ENCODE data around the gene BMP8A.
"Not testable (repeated sequence)": the region's sequence is repeated elsewhere in the genome, so short reads cannot be mapped to it uniquely, and the experiment has no call there.

BMP8A gene

GRCh38 chr1:39491146-39491921, at the start of gene BMP8A:
BMP8A (plus strand) TSS chr1:39491636; CDS start chr1:39491992, 356 bp downstream.
- DNase-seq = peak; percentile 78

GRCh38 chr1:39441797-39442196, 49.6 kb upstream of the BMP8A start:
- no peak for DNase-seq

- no peak for DNase-seq
Measured at GRCh38 chr1:39445573-39445972, 45.9 kb upstream of the BMP8A start.

- DNase-seq = no peak
Measured at GRCh38 chr1:39446986-39447567, 44.4 kb upstream of the BMP8A start.

- not testable (repeated sequence) for DNase-seq
Measured at GRCh38 chr1:39450041-39450440, 41.4 kb upstream of the BMP8A start.

GRCh38 chr1:39450956-39451606, 40.4 kb upstream of the BMP8A start:
- no peak for DNase-seq

GRCh38 chr1:39452081-39452480, 39.4 kb upstream of the BMP8A start:
- DNase-seq = no peak

- DNase-seq = no peak
Measured at GRCh38 chr1:39452540-39452939, 38.9 kb upstream of the BMP8A start.

GRCh38 chr1:39453603-39454002, 37.8 kb upstream of the BMP8A start:
- no peak for DNase-seq

- DNase-seq = no peak
Measured at GRCh38 chr1:39458991-39459390, 32.4 kb upstream of the BMP8A start.

- DNase-seq = no peak
Measured at GRCh38 chr1:39462074-39462473, 29.4 kb upstream of the BMP8A start.

GRCh38 chr1:39466413-39467107, 24.9 kb upstream of the BMP8A start:
- no peak for DNase-seq

- DNase-seq = not testable (repeated sequence)
Measured at GRCh38 chr1:39467108-39467720, 24.2 kb upstream of the BMP8A start.

- no peak for DNase-seq
Measured at GRCh38 chr1:39469150-39469549, 22.3 kb upstream of the BMP8A start.

- DNase-seq = no peak
Measured at GRCh38 chr1:39470040-39470439, 21.4 kb upstream of the BMP8A start.

- no peak for DNase-seq
Measured at GRCh38 chr1:39472826-39473225, 18.6 kb upstream of the BMP8A start.

- DNase-seq = no peak
Measured at GRCh38 chr1:39473324-39473723, 18.1 kb upstream of the BMP8A start.

- no peak for DNase-seq
Measured at GRCh38 chr1:39474810-39475209, 16.6 kb upstream of the BMP8A start.

GRCh38 chr1:39475551-39475950, 15.9 kb upstream of the BMP8A start:
- DNase-seq = not testable (repeated sequence)

- DNase-seq = no peak
Measured at GRCh38 chr1:39478126-39478915, 13.1 kb upstream of the BMP8A start.

GRCh38 chr1:39481289-39481688, 10.1 kb upstream of the BMP8A start:
- no peak for DNase-seq

- no peak for DNase-seq
Measured at GRCh38 chr1:39483276-39483675, 8.2 kb upstream of the BMP8A start.

Data from hematopoietic multipotent progenitor cell treated with erythropoietin and hydrocortisone succinate and interleukin-3 and kit ligand, for 4 days (in vitro differentiated cells).